ENCODE measurements around the gene PPARGC1A. TPM values are rescaled to one million over a fixed set of nuclear protein-coding genes. Genes with fewer than 3 reads are reported as not detected.
A peak's percentile ranks its signal among the peaks of the same experiment; 100 is the strongest.

The PPARGC1A gene
- total and polyA plus RNA-seq, 7 donors: 2.0 to 8.6 (median 4.7) TPM

DNA sequence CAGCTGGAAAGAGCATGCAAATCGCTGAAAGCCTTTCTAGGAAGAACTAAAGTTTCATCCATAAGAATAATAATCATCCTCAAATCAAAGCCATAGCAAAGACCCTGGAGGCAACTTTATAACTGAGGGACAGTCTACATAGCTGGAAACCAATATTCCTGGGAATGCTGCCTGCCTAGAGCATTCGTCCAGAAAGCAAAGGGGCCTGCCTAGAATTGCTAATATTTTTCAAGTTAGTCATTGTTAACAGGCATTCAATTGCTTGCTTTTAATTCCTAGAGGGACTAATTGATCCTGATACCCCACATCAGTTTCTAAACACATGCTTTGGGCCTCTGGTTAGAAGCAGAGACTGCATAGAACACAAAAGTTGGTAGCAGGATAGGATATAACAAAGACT lies 4.2 kb upstream of the PPARGC1A start:
- no peaks in the 10 kb centered on the region for H3K36me3 ChIP-seq
- no peak overlapping the region for H3K4me3 ChIP-seq
- 81 to 89% methylated on average over 2 of the region's 2 CpGs for WGBS, 2 donors
- no peak for DNase-seq
- H3K4me1 ChIP-seq: peaks cover 0 to 19% (median 7%) of the 10 kb centered on the region in 4 donors
- intact Hi-C loops (cut with DNase I): loop anchor here (5.0 kb wide), 1 partner anchor 38 kb away; no protein-coding TSS in a partner anchor
- no peaks in the 10 kb centered on the region for H3K9me3 ChIP-seq
- no peaks in the 10 kb centered on the region for H3K27me3 ChIP-seq
- TF ChIP-seq POLR2AphosphoS5 (IDR thresholded peaks at IDR 0.05) (no peak), POLR2A (IDR thresholded peaks at IDR 0.05) (no peak), EP300 (IDR thresholded peaks at IDR 0.05) (no peak), CTCF (IDR thresholded peaks at IDR 0.05) (no peak)
- H3K27ac ChIP-seq: no peak overlapping the region

- TF ChIP-seq POLR2AphosphoS5 (IDR thresholded peaks at IDR 0.05): no peak
- TF ChIP-seq CTCF (IDR thresholded peaks at IDR 0.05): no peak
- no peak for TF ChIP-seq POLR2A (IDR thresholded peaks at IDR 0.05)
- no peak for TF ChIP-seq EP300 (IDR thresholded peaks at IDR 0.05)
- H3K4me1 ChIP-seq: peaks cover 0 to 40% (median 15%) of the 10 kb centered on the region in 4 donors
- H3K9me3 ChIP-seq: no peaks in the 10 kb centered on the region
- intact Hi-C loops (cut with DNase I): loop anchor here (5.0 kb wide), 1 partner anchor 41 kb away; no protein-coding TSS in a partner anchor
- H3K36me3 ChIP-seq: no peaks in the 10 kb centered on the region
- H3K27ac ChIP-seq: peak overlapping the region; percentile 78 to 90 (median 86)
- WGBS, 2 donors: 5 to 27% methylated on average over 1 of the region's 1 CpG
- peak overlapping the region; percentile 36 to 57 (median 52) for H3K4me3 ChIP-seq
- H3K27me3 ChIP-seq: no peaks in the 10 kb centered on the region
- no peak for DNase-seq
These were observed 1.2 kb upstream of the PPARGC1A start for GRCh38 chr4:23891064-23891421.

DNA sequence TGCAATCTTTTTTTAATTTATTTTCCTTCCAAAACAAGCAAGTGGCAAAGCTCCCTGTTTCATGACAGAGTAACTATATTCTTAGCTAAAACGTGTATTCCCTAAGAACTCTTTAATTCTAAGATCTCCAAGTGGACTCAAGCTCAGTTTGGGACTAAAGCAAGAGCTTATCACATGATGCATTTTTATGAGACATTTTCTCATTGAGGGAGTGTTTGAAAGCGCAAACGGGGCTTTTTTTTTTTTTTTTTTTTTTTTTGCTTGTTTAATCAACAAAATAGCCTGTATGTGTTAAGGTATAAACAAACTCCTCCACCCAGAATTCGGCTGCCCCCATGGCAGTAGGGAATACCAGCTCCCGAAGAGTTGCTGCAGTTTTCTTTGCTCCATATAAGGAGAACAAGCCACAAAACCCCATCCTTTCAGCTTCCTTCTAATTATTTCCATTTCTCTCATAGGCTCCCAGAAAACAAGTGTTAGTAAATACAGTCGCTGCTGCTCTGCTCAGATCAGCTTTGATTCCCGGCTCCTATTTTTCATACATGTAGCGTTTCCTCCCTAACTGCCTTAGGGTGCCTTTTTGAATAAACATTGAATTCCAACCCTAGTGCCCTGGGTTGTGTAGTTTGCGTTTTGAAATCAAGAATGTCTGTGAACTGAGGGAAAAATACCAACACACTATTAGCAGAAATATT lies 669 bp upstream of the PPARGC1A start:
- no peaks in the 10 kb centered on the region for H3K36me3 ChIP-seq
- peak overlapping the region; percentile 36 to 57 (median 52) for H3K4me3 ChIP-seq
- peaks cover 0 to 40% (median 15%) of the 10 kb centered on the region in 4 donors for H3K4me1 ChIP-seq
- no peaks in the 10 kb centered on the region for H3K27me3 ChIP-seq
- intact Hi-C loops (cut with DNase I): loop anchor here (5.0 kb wide), 1 partner anchor 42 kb away; no protein-coding TSS in a partner anchor
- DNase-seq: no peak
- H3K9me3 ChIP-seq: no peaks in the 10 kb centered on the region
- no peak for TF ChIP-seq CTCF (IDR thresholded peaks at IDR 0.05)
- TF ChIP-seq POLR2AphosphoS5 (IDR thresholded peaks at IDR 0.05): no peak
- no peak for TF ChIP-seq EP300 (IDR thresholded peaks at IDR 0.05)
- TF ChIP-seq POLR2A (IDR thresholded peaks at IDR 0.05): no peak
- 8 to 22% methylated on average over 9 of the region's 9 CpGs for WGBS, 2 donors
- peak overlapping the region; percentile 78 to 90 (median 86) for H3K27ac ChIP-seq

- DNase-seq: no peak
- TF ChIP-seq EP300 (IDR thresholded peaks at IDR 0.05): no peak
- TF ChIP-seq POLR2A (IDR thresholded peaks at IDR 0.05): no peak
- no peak for TF ChIP-seq CTCF (IDR thresholded peaks at IDR 0.05)
- no peak for TF ChIP-seq POLR2AphosphoS5 (IDR thresholded peaks at IDR 0.05)
- Histone ChIP-seq H3K36me3 (no peaks in the 10 kb centered on the region), H3K27ac (peak overlapping the region; percentile 78 to 90 (median 86)), H3K9me3 (no peaks in the 10 kb centered on the region), H3K27me3 (no peaks in the 10 kb centered on the region), H3K4me3 (peak overlapping the region; percentile 36 to 57 (median 52)), H3K4me1 (peaks cover 0 to 40% (median 15%) of the 10 kb centered on the region in 4 donors)
- 1 to 10% methylated on average over 3 of the region's 3 CpGs for WGBS, 2 donors
- intact Hi-C loops (cut with DNase I): no loop called here
These were observed 456 bp downstream of the PPARGC1A start for GRCh38 chr4:23889391-23889790.
